IgD-negative memory B cell (primary cell): ENCODE data around the gene TTC31. TPM values are rescaled to one million over a fixed set of nuclear protein-coding genes. Genes with fewer than 3 reads are reported as not detected.

Source experiments
- polyA plus RNA-seq: library from polyadenylated mRNA; unstranded; fragments of 300-500 nt; fragmentation: Illumina TruSeq; gene quantifications from one replicate; pipeline ENCODE4 v1.2.3, GENCODE V29; 2021

TTC31 gene
- polyA plus RNA-seq, 1 donor from 2014 or later, result 26.4 TPM

Other genes with a start within 250 kb of the TTC31 start
- gene SLC4A5, start 139.7 kb upstream of the TTC31 start, polyA plus RNA-seq, result 1.2 TPM
- 71.4 TPM for gene DCTN1, start 102.8 kb upstream of the TTC31 start, polyA plus RNA-seq
- gene C2orf81, start 61.5 kb upstream of the TTC31 start, polyA plus RNA-seq, result 5.6 TPM
- gene WDR54, start 61.4 kb upstream of the TTC31 start, polyA plus RNA-seq, result 39.0 TPM
- gene RTKN, start 41.1 kb upstream of the TTC31 start, polyA plus RNA-seq, result 0.88 TPM
- 11.4 TPM for gene INO80B, start 28.0 kb upstream of the TTC31 start, polyA plus RNA-seq
- gene WBP1, start 24.6 kb upstream of the TTC31 start, polyA plus RNA-seq, result 39.5 TPM
- gene MOGS, start 17.7 kb upstream of the TTC31 start, polyA plus RNA-seq, result 37.7 TPM
- 144 TPM for gene MRPL53, start 10.4 kb upstream of the TTC31 start, polyA plus RNA-seq
- 9.2 TPM for gene CCDC142, start 83 bp upstream of the TTC31 start, polyA plus RNA-seq
- not detected for gene LBX2, start 16.5 kb downstream of the TTC31 start, polyA plus RNA-seq
- 14.7 TPM for gene PCGF1, start 24.6 kb downstream of the TTC31 start, polyA plus RNA-seq
- gene TLX2, start 31.4 kb downstream of the TTC31 start, polyA plus RNA-seq, result not detected
- gene DQX1, start 43.1 kb downstream of the TTC31 start, polyA plus RNA-seq, result 0.70 TPM
- gene AUP1, start 46.6 kb downstream of the TTC31 start, polyA plus RNA-seq, result 108 TPM
- 34.4 TPM for gene HTRA2, start 46.9 kb downstream of the TTC31 start, polyA plus RNA-seq
- 0.74 TPM for gene LOXL3, start 70.9 kb downstream of the TTC31 start, polyA plus RNA-seq
- 48.9 TPM for gene DOK1, start 71.6 kb downstream of the TTC31 start, polyA plus RNA-seq
- gene M1AP, start 165.2 kb downstream of the TTC31 start, polyA plus RNA-seq, result not detected
- 6.4 TPM for gene SEMA4F, start 171.2 kb downstream of the TTC31 start, polyA plus RNA-seq